ENCODE measurements around the gene DNAAF5. TPM values are rescaled to one million over a fixed set of nuclear protein-coding genes. Genes with fewer than 3 reads are reported as not detected.
A peak's percentile ranks its signal among the peaks of the same experiment; 100 is the strongest.

The DNAAF5 gene
- total RNA-seq, 2 donors from 2014 or later: 17.9 to 46.5 TPM

GRCh38 chr7:744854-745430 lies 18.4 kb downstream of the DNAAF5 start:
- ATAC-seq (no peak), DNase-seq (no peak)
- Histone ChIP-seq H3K36me3 (replicated peaks in 1 of 2; ENCODE audit: insufficient read depth in 1 of 2, low read depth in 2 of 2) (peaks cover 0 to 7% of the 10 kb centered on the region in 2 donors), H3K9me3 (no peaks in the 10 kb centered on the region), H3K4me1 (peaks cover 15% of the 10 kb centered on the region), H3K4me3 (no peak overlapping the region), H3K27me3 (no peaks in the 10 kb centered on the region), H3K27ac (no peak overlapping the region)
- intact Hi-C loops (cut with DNase I): no loop called here
- TF ChIP-seq CTCF (IDR thresholded peaks at IDR 0.05) (no peak), POLR2A (IDR thresholded peaks at IDR 0.05) (no peak)
- 98% methylated on average over 20 of the region's 20 CpGs for WGBS, 2 donors

GRCh38 chr7:745431-746154 lies 19.1 kb downstream of the DNAAF5 start:
- intact Hi-C loops (cut with DNase I): no loop called here
- H3K4me1 ChIP-seq: peaks cover 16% of the 10 kb centered on the region
- no peak overlapping the region for H3K4me3 ChIP-seq
- H3K27me3 ChIP-seq: no peaks in the 10 kb centered on the region
- peaks cover 0 to 7% of the 10 kb centered on the region in 2 donors for H3K36me3 ChIP-seq (replicated peaks in 1 of 2; ENCODE audit: insufficient read depth in 1 of 2, low read depth in 2 of 2)
- H3K9me3 ChIP-seq: no peaks in the 10 kb centered on the region
- TF ChIP-seq CTCF (IDR thresholded peaks at IDR 0.05) (peak in 1 of 7 experiments; percentile 28), POLR2A (IDR thresholded peaks at IDR 0.05) (no peak)
- DNase-seq (peak in 1 of 4 donors; percentile 3), ATAC-seq (no peak)
- 88 to 97% methylated on average over 23 of the region's 23 CpGs for WGBS, 2 donors
- no peak overlapping the region for H3K27ac ChIP-seq

- peaks cover 0 to 7% of the 10 kb centered on the region in 2 donors for H3K36me3 ChIP-seq (replicated peaks in 1 of 2; ENCODE audit: insufficient read depth in 1 of 2, low read depth in 2 of 2)
- no peaks in the 10 kb centered on the region for H3K27me3 ChIP-seq
- no peak overlapping the region for H3K4me3 ChIP-seq
- TF ChIP-seq POLR2A (IDR thresholded peaks at IDR 0.05) (no peak), CTCF (IDR thresholded peaks at IDR 0.05) (no peak)
- WGBS, 2 donors: 91 to 93% methylated on average over 28 to 38 of the region's 40 CpGs
- H3K4me1 ChIP-seq: peaks cover 16% of the 10 kb centered on the region
- intact Hi-C loops (cut with DNase I): no loop called here
- no peak overlapping the region for H3K27ac ChIP-seq
- ATAC-seq (no peak), DNase-seq (peak in 1 of 4 donors; percentile 3)
- H3K9me3 ChIP-seq: no peaks in the 10 kb centered on the region
Measured at GRCh38 chr7:746155-747061, 19.9 kb downstream of the DNAAF5 start.

GRCh38 chr7:747186-747585 lies 20.7 kb downstream of the DNAAF5 start:
- TF ChIP-seq POLR2A (IDR thresholded peaks at IDR 0.05) (no peak), CTCF (IDR thresholded peaks at IDR 0.05) (no peak)
- H3K4me3 ChIP-seq: no peak overlapping the region
- H3K27me3 ChIP-seq: no peaks in the 10 kb centered on the region
- ATAC-seq (no peak), DNase-seq (peak in 1 of 4 donors; percentile 0)
- intact Hi-C loops (cut with DNase I): no loop called here
- peaks cover 0 to 4% of the 10 kb centered on the region in 2 donors for H3K36me3 ChIP-seq (replicated peaks in 1 of 2; ENCODE audit: insufficient read depth in 1 of 2, low read depth in 2 of 2)
- H3K27ac ChIP-seq: no peak overlapping the region
- H3K4me1 ChIP-seq: peaks cover 16% of the 10 kb centered on the region
- 87 to 90% methylated on average over 12 of the region's 12 CpGs for WGBS, 2 donors
- no peaks in the 10 kb centered on the region for H3K9me3 ChIP-seq

Measured in body of pancreas (tissue), 4 donors.